ENCODE results near the gene HAUS7.

The HAUS7 gene

GRCh38 chrX:153434801-153435200 is 35.6 kb downstream of the HAUS7 start:
- no peak for DNase-seq

GRCh38 chrX:153433781-153434285 is 36.5 kb downstream of the HAUS7 start:
- DNase-seq, result no peak

GRCh38 chrX:153433161-153433680 is 37.2 kb downstream of the HAUS7 start:
- DNase-seq, result no peak

- DNase-seq, result no peak
Measured at GRCh38 chrX:153430796-153431195, 39.6 kb downstream of the HAUS7 start.

- DNase-seq, result no peak
Measured at GRCh38 chrX:153426204-153426603, 44.2 kb downstream of the HAUS7 start.

GRCh38 chrX:153423652-153424051 is 46.7 kb downstream of the HAUS7 start:
- peak in 3 of 4 experiments; percentile 19 to 62 (median 34) for DNase-seq

- no peak for DNase-seq
Measured at GRCh38 chrX:153421856-153422255, 48.5 kb downstream of the HAUS7 start.

GRCh38 chrX:153420851-153421599 is 49.4 kb downstream of the HAUS7 start:
- no peak for DNase-seq

GRCh38 chrX:153417637-153418036 is 52.7 kb downstream of the HAUS7 start:
- DNase-seq, result no peak

GRCh38 chrX:153416781-153417450 is 53.5 kb downstream of the HAUS7 start:
- peak; percentile 3 to 62 (median 58) for DNase-seq

GRCh38 chrX:153414856-153415510 is 55.4 kb downstream of the HAUS7 start:
- peak; percentile 36 to 81 (median 68) for DNase-seq

- DNase-seq, result no peak
Measured at GRCh38 chrX:153413731-153414130, 56.6 kb downstream of the HAUS7 start.

GRCh38 chrX:153412746-153413720 is 57.3 kb downstream of the HAUS7 start:
- no peak for DNase-seq

- peak; percentile 43 to 68 (median 59) for DNase-seq
Measured at GRCh38 chrX:153411988-153412574, 58.3 kb downstream of the HAUS7 start.

GRCh38 chrX:153411255-153411987 is 59.0 kb downstream of the HAUS7 start, which contains the start of gene ZFP92:
Gene ZFP92, plus strand, starts transcription at chrX:153411472. Its CDS starts 6,851 bp downstream, at chrX:153418323.
- DNase-seq, result peak; percentile 56 to 88 (median 72)

GRCh38 chrX:153410888-153411254 is 59.5 kb downstream of the HAUS7 start:
- no peak for DNase-seq

- DNase-seq, result no peak
Measured at GRCh38 chrX:153410373-153410772, 60.0 kb downstream of the HAUS7 start.

GRCh38 chrX:153409414-153410101 is 60.8 kb downstream of the HAUS7 start:
- DNase-seq, result no peak

GRCh38 chrX:153408871-153409351 is 61.5 kb downstream of the HAUS7 start:
- no peak for DNase-seq

- no peak for DNase-seq
Measured at GRCh38 chrX:153408221-153408721, 62.1 kb downstream of the HAUS7 start.

All from suppressor macrophage (primary cell).